ENCODE measurements around the gene TMEM164.

Gene TMEM164

DNA sequence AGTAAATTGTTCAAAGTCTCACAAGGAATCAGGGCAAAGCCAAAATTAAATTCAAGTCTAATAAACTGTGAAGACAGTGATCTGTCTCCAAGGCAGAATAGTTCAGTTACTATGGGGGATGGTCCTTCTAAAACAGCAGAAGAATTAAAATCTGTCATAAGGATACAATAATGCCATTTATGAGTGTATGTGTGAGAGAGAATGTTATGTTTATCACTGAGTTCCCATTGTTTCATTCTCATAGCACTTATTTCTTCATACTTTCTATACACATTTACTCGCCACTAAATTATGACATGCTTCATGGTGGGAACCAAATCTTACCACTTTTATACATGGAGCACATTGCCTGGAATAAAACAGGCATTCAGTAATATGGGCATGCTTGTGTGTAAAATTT, 212.5 kb downstream of the TMEM164 start:
- no peak for DNase-seq

DNA sequence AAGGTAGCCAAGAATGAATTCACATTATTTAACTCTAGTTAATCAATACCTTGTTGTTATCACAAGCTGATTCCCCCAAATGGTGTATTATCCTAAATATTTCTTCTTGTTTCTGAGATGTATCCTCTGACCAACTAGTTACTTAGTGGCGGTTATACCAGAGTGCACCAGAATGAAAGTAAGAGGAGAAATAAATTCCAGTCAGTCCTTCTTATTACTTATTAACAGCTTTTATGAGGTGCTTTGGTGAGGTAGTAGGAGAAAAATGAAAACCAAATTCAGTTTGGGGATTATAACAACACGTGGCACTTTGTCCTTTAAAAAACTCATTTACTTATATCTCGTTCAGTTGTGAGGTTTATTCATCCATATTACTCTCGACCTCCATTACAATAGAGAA, 213.1 kb downstream of the TMEM164 start:
- DNase-seq = no peak

DNA sequence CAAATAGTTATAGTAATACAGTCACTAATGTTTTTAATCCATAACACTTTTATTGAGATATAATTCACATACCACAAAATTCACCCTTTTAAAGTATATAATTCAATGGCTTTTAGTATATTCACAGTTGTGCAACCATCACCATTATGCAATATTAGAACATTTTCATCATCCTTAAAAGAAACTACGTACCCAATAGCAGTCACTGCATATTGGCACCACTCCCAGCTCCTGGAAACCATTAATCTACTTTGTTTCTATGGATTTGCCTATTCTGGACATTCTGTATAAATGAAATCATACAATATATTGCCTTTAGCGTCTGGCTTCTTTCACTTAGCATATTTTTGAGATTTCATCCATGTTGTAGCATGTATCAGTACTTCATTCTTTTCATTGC, 215.7 kb downstream of the TMEM164 start:
- no peak for DNase-seq

DNA sequence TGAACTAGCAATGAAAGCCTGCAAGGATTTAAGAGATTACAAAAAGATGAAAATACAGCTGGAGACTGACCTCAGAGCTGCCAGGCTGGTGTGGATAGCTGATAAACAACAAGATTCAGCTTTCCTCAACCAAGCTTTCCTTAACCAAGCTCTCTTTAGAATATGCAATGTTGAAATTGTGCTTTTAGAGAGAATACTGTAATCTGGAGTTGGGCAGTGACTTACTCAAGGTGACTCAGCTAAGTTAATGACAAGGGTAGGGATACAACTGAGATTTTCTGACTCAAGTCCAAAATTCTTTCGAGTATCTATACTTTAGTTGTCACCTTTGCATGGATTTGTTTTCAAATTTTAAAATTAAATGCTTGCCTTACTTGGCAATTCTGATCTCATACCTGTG, 217.0 kb downstream of the TMEM164 start:
- no peak for DNase-seq

DNA sequence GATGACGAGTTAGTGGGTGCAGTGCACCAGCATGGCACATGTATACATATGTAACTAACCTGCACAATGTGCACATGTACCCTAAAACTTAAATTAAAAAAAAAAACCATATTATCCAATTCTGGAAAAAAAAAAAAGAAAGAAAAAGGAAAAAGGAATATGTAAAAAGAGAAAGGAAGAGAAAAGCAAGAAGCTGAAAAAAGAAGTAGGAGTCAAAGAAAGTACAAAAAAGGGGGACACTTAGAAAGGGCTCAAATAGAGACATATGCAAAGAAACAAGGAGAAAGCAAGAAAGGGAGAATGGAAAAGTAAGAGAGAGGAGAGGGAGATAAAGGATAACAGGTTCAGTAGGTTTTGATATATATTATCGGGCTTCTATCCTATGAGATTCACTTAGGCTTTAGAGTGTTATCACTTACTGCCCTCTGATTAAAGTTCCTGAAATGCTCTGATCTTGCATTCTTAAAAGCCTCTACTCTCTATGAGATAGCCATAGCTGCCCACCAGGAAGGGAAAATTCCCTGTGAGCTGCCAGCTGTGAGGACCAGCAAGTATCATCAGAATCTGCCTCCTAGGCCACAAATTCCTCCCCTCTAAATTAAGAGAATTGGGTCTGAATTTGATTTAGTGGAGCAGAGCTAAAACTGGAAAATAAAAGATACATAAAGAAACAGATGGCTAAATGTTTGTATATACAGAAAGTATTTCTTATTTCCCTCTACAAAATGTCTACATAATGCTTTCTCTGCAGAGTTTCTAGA, 219.8 kb downstream of the TMEM164 start:
- DNase-seq = no peak

DNA sequence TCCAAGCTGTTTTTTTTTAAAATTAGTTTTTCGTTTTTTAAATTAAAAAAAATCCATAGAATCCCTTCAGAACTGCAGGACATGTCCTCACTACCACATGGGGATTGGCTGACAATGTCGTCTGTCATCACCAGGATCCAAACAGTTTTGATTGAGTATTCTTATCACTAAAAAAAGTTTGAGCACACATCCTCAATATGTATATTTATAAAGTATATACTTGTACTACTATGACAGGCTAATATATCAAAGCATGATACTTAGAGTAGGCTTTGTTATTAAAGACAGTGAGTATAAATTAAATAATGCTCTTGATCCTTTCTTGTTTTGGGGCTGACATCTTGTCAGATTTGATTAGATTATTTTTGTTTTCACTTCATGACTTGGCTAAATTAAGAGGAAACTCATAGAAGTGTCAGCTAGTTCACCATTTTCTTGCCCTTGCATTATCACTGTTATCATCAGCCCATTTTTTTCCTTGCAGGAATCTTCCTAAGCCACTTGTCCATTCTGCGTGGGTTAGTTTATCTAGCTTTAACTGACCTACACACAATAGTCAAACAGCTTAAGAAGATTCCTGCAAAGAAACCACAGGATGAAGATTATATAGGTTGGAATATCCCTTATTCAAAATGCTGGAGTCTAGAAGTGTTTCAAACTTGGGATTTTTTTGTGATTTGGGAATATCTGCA, 222.2 kb downstream of the TMEM164 start:
- no peak for DNase-seq

DNA sequence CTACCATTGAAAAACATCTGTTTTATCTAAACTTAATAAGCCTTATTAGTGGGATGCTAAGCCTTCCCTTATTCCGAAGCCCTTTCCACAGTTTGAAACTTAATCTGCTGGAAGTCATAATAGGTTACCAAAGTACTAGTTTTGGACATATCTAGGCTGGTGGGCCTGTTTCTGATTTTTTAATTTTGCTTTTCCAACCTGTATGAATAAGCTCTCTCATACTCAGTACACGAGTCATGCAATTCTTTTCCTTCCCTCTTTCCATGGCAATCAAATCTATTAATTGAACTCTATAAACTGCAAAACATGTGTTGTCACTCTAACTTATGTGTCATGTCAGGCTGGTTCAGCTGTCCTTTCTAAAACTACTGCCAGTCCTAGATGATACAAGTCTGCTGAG, 224.0 kb downstream of the TMEM164 start:
- no peak for DNase-seq

Data from CD4-positive, alpha-beta T cell treated with Interleukin-10 for 1 hour (primary cell).